ENCODE data around the gene RNF151.
A peak's percentile ranks its signal among the peaks of the same experiment; 100 is the strongest.

RNF151 gene

GRCh38 chr16:2003827-2004641 is 37.4 kb downstream of the RNF151 start:
- Histone ChIP-seq H3K9me3 (ENCODE audit: insufficient read depth, low read length) (no peaks in the 10 kb centered on the region), H3K27ac (ENCODE audit: low read depth, low read length) (no peak overlapping the region), H3K4me2 (ENCODE audit: low read depth, low read length, poor library complexity, severe bottlenecking) (no peak overlapping the region), H4K20me1 (ENCODE audit: low read depth, low read length) (no peaks in the 10 kb centered on the region; the same call in 1 of the 2 replicates), H3K4me3 (ENCODE audit: insufficient read depth, low read length, poor library complexity, severe bottlenecking) (no peak overlapping the region), H2AFZ (ENCODE audit: low read depth, low read length, severe bottlenecking) (no peak overlapping the region), H3F3A (ENCODE audit: insufficient read depth) (0 out of 2 replicates have a peak, but pooled peaks cover 3% of the 10 kb centered on the region), H3K36me3 (ENCODE audit: low read length) (no peaks in the 10 kb centered on the region), H3K9me2 (replicated peaks; ENCODE audit: insufficient read depth, low read length) (no peaks in the 10 kb centered on the region), H3K79me2 (ENCODE audit: insufficient read depth, low read length) (peaks cover 58% of the 10 kb centered on the region), H3K9ac (ENCODE audit: low read length) (no peak overlapping the region), H3K27me3 (ENCODE audit: low read length) (no peaks in the 10 kb centered on the region)
- TF ChIP-seq EZH2phosphoT487 (conservative IDR thresholded peaks at IDR 0.05; ENCODE audit: low read length): no peak
- peak; percentile 97 for TF ChIP-seq CTCF (IDR thresholded peaks at IDR 0.05; ENCODE audit: insufficient read depth, low read length, poor library complexity, severe bottlenecking)

GRCh38 chr16:2004795-2005517 is 38.3 kb downstream of the RNF151 start:
- Histone ChIP-seq H3K27me3 (ENCODE audit: low read length) (no peaks in the 10 kb centered on the region), H3K4me3 (ENCODE audit: insufficient read depth, low read length, poor library complexity, severe bottlenecking) (no peak overlapping the region), H3K9me3 (ENCODE audit: insufficient read depth, low read length) (no peaks in the 10 kb centered on the region), H3K4me2 (ENCODE audit: low read depth, low read length, poor library complexity, severe bottlenecking) (no peak overlapping the region), H3K36me3 (ENCODE audit: low read length) (no peaks in the 10 kb centered on the region), H3K9me2 (replicated peaks; ENCODE audit: insufficient read depth, low read length) (no peaks in the 10 kb centered on the region), H2AFZ (ENCODE audit: low read depth, low read length, severe bottlenecking) (no peak overlapping the region), H3K27ac (ENCODE audit: low read depth, low read length) (no peak overlapping the region), H3F3A (ENCODE audit: insufficient read depth) (0 out of 2 replicates have a peak, but pooled peaks cover 3% of the 10 kb centered on the region), H3K9ac (ENCODE audit: low read length) (no peak overlapping the region), H3K79me2 (ENCODE audit: insufficient read depth, low read length) (peaks cover 61% of the 10 kb centered on the region), H4K20me1 (ENCODE audit: low read depth, low read length) (no peaks in the 10 kb centered on the region; the same call in 1 of the 2 replicates)
- no peak for TF ChIP-seq CTCF (IDR thresholded peaks at IDR 0.05; ENCODE audit: insufficient read depth, low read length, poor library complexity, severe bottlenecking)
- no peak for TF ChIP-seq EZH2phosphoT487 (conservative IDR thresholded peaks at IDR 0.05; ENCODE audit: low read length)

- Histone ChIP-seq H3K79me2 (ENCODE audit: insufficient read depth, low read length) (peaks cover 61% of the 10 kb centered on the region), H3K4me3 (ENCODE audit: insufficient read depth, low read length, poor library complexity, severe bottlenecking) (no peak overlapping the region), H3K9me3 (ENCODE audit: insufficient read depth, low read length) (no peaks in the 10 kb centered on the region), H3K9me2 (replicated peaks; ENCODE audit: insufficient read depth, low read length) (no peaks in the 10 kb centered on the region), H3K9ac (ENCODE audit: low read length) (no peak overlapping the region), H2AFZ (ENCODE audit: low read depth, low read length, severe bottlenecking) (no peak overlapping the region), H3K27me3 (ENCODE audit: low read length) (no peaks in the 10 kb centered on the region), H3K36me3 (ENCODE audit: low read length) (no peaks in the 10 kb centered on the region), H4K20me1 (ENCODE audit: low read depth, low read length) (no peaks in the 10 kb centered on the region; the same call in 1 of the 2 replicates), H3F3A (ENCODE audit: insufficient read depth) (0 out of 2 replicates have a peak, but pooled peaks cover 3% of the 10 kb centered on the region), H3K27ac (ENCODE audit: low read depth, low read length) (no peak overlapping the region), H3K4me2 (ENCODE audit: low read depth, low read length, poor library complexity, severe bottlenecking) (no peak overlapping the region)
- TF ChIP-seq CTCF (IDR thresholded peaks at IDR 0.05; ENCODE audit: insufficient read depth, low read length, poor library complexity, severe bottlenecking) (no peak), EZH2phosphoT487 (conservative IDR thresholded peaks at IDR 0.05; ENCODE audit: low read length) (no peak)
Measured at GRCh38 chr16:2005646-2006045, 39.0 kb downstream of the RNF151 start.

Measured in SU-DHL-6 (cell line).